CD4-positive, alpha-beta T cell treated with Interleukin-6 for 4 hours (primary cell): ENCODE measurements around the gene CEMIP2.

Source experiments
- DNase-seq: peaks from one replicate; pipeline ENCODE4 v3.0.0-alpha.2; 2020; ENCODE audit warnings: mixed read lengths

The CEMIP2 gene

DNA sequence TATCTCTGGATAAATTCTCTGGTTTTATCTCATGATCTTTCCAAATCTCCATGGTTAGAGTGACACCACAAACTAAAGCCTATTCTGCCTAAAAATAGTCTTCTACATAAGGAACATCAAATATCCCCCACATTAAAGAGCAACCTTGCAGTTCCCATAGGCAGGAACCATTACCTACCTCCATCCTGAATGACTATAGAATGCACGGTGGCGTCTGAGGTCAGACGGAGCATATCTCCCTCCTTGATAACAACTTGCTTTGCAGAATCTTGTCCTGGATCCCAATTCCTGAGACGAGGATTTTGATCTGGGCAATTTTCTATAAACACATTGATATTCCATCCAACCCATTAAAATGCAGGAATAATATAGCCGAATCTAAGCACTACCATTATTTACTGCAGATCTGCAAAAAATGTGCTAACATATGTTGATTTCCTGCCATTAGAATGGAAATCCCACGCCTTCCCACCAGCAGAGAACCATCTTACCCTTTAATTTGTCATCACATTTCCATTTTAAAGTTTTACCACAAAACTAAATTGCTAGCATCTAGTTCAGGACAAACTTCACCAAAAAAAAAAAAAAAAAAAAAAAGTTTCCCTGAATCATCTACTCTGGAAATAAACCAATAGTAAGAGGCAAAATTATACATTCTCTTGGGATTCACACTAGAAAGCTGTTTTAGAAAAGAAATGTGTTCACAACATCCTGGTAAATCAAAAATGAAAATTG lies 22.1 kb downstream of the CEMIP2 start:
- no peak for DNase-seq

DNA sequence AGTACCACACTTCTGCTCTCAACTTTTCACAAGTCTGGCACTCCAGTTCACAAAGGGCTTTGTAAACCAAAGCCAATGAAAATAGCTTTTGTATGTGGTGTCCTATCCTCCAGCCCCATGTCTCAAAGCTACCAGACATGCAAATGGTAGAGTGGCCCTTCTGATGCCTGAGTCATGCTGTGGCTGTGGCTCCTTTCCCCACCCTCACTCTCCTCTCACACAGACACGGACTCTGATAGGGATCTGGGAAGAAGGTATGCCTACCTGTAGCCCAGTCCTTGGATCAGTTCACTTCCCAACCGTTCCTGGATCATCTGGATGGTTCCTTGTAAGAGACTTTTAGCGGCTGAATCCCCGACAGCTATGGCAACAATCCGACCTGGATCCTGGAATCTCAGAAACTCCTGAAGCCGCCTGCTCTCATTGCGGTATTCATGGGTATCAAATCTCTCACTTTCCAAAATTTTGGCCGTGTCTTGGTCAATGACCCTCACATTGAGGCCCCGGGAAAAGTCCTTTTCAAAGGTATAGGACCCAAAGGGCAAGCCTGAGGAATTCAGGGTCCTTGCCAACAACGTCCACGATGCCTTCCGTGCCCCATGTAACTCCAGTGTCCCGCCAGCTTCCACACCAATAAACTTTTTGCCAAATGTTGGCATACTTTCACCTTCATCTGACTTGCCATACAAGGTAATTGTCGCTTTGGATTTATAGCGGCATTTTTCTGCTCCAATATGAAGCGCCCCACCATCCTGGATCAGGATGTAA lies 23.4 kb downstream of the CEMIP2 start:
- DNase-seq: no peak

DNA sequence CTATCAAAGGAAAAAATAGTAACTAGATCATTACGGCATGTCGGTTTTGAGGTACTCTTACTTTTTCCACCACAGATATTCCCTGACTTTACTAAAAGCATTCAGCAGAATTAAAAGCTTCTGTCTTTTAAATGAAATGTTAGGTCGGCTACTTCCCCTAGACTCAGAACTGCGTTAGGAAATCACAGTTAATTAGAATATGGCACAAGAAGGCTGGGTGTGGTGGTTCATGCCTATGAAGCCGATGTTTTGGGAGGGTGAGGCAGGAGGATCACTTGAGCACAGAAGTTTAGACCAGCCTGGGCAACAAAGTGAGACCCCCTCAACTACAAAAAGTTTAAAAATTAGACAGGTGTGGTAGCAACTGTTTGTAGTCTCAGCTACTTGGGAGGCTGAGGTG lies 24.4 kb downstream of the CEMIP2 start:
- DNase-seq: no peak

DNA sequence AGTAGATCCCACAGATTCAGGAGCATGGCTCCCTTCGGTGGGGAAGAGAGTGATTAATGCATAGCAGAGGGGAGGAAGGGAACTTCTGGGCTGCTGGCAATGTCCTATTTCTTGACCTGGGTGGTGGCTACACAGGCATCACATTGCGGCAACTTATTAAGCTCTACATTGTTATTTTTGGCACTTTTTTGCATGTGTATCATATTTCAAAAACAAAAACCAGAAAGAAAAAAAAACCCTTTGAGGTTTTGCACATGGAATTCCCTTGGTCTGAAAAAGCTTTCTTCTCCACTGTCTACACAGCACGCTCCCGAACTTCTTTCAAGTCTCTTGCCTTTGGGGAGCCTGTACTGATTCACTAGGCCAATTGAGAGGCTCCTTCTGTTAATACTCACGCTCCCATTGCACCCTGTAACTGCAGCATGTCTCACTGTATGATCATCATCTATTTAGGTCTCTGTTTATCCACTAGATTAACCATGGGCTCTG lies 25.1 kb downstream of the CEMIP2 start:
- no peak for DNase-seq

DNA sequence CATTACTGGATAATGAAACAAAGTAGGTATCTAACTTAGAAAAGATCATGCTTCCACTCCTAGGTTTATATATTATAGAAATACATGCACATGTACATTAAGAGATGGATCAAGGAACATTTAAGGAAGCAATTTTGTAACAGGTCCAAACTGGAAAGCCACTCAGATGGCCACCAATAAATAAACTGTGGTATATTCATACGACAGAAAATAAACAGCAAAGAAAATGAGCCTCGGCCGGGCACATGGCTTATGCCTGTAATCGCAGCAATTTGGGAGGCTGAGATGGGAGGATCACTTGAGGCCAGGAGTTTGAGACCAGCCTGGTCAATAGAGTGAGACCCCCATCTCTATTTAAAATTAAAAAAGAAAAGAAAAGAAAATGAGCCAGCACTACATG lies 25.6 kb downstream of the CEMIP2 start:
- no peak for DNase-seq

DNA sequence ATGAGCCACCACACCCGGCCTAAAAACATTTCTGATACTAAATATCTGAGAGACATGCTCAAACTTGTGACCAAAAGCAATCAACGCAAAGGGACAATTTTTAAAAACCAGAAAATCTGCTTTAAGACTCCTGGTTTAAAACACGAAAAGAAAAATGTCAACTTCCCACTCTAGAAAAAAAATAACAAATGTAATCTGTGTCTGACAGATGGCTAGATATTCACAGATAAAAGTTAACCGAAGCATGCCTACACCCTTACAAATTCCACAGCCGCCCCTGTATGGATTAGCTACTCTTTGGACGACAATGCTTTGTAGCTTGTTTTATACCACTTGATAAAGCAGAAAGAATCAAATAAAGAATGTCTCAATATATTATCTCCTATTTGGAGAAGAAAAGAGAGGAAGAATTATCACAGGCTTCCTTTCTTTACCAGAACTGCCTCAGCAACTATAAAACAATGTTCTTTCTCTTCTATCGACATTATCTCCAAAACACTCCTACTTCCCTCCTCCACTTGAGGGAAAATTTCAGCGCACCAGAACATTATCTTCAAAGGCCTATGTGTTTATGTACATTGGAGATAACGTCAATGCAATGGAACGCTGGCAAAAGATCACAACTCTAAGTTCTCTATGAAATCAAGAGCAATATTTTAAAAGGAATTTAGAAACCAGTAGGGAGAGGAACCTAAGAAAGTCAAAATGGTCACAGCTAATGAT lies 26.2 kb downstream of the CEMIP2 start:
- no peak for DNase-seq

DNA sequence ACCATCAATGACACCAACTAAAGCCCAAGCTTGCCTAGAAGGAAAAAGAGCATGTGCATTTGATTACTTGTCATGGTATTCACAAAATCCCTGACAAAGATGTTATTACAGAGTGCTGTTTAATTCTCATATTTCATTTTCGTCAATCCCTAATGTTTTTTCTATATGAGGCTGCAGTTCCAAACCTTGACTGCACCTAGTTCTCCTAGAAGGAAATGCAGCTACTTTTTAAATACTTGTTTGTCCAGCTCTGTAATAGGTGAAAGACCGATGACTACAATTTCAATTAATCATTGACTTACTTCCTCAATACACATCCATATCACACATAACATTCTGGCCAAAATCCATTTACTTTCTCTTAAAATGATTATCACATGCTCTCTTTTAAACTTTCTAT lies 28.1 kb downstream of the CEMIP2 start:
- no peak for DNase-seq

DNA sequence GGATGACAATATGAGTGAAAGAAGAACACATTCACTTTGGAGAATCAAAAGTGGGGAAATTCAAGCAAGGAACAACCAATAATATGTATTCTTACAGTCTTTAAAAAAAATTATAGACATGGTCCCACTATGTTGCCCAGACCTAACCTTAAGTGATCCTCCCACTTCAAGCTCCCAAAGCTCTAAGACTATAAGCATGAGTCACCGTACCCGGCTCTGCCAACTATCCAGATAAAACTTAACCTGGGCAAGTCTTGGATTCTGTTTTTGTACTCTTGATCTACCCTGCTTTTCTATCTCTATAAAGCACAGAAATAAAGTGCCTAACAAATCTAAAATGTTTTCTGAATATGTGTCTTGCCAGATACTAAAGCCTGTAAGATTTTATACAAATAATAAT lies 30.9 kb downstream of the CEMIP2 start:
- no peak for DNase-seq

DNA sequence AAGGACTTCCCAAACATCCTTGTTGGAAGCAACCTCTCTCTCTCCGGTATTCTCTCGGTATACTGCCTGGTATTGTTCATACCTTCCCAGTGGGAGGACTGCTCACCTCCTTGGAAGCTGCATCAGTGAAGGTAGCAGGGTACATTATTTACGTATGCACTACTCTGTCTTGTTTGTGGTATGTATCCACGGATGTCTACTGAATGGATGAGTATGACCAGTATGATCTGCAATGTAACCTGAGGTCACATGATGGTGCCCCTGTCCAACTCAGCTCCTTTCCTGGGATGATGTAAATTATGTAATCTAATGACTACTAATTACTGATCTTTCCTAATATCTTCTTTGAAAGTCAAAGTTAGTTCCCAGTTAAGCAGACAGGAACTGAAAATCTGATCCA lies 32.1 kb downstream of the CEMIP2 start:
- no peak for DNase-seq

DNA sequence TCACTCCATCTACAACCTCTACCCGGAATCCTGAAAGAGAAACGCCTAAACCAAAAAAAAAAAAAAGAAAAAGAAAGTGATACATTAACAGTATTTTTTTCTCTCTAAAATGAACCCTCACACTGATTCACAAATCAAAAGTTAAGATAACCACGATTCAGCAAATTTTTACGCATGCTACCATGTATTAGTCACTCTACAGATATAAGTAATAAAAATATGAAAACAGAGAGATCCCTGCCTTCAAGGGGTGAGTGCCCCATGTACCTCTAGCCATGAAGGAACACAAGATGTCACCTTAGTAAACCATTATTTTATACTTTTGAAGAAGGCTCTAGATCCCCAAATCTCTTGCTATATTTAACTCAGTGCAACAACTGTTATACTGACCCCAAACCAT lies 33.4 kb downstream of the CEMIP2 start:
- no peak for DNase-seq

DNA sequence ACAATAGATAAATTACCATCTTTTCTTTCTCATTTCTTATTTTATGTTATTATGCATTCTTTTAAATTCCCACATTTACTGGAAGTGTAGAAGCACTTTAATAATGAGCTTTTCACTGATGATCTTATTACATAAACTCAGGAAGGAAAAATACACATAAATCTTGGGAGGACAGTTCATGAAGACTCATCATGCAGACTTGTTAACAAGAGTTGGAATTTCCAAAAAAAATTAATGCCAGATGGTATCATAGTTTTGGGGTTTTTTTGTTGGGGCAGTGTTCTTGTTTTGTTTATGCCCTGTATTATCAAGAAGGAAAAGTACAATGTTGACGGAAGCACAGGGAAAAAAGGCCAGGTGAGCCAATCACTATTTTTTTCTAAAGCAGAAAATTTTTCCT lies 35.1 kb downstream of the CEMIP2 start:
- DNase-seq: no peak

DNA sequence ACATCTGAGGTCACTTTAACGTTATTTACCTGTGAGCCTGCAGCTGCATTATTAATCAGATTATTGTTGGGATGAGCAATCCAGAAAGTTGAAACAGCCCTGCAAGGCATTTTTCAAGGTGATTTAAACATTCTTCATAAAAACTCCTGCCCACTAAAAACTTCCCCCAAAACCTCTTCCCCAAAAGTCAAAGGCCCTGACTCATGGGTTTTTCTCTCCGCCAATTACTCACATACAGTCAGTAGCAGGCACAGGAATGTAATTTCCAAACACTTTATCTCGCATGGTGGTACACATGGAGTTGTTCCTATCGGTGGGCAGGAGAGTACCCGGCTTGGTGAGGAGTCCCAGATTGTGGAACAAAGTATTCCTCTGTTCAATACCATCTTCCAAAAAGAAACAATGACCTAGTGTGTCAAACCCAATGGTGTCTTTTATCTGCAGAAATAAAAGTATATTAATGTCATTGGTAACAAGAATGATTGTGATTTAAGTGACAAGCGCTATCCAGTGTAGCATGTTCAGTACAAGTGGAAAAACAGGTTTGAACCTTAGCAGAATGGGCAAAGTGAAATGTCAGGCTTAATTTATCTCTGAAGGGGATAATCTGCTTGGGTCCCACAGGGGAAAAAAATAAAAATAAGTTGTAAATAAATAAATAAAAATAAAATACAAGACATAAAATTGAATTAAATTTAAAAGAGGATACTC lies 38.3 kb downstream of the CEMIP2 start:
- DNase-seq: no peak

DNA sequence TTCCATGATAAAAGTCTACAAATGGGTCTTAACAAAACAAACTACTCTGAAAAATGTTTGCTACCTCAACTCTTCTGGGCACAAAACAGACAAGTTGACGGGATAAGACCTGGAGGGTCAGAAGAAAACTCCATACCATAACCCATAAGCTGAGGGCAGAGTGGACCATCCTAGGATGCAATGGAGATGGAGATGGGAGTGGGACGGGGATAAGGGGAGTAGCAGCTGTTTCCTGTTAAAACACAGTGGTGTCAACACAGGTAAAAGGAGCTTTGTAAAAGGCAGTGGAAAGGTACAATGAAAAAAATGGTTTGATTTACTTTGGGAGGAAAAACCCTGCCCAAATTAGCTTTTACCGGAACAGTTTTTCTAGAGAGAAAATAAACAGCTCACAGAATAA lies 41.6 kb downstream of the CEMIP2 start:
- no peak for DNase-seq

DNA sequence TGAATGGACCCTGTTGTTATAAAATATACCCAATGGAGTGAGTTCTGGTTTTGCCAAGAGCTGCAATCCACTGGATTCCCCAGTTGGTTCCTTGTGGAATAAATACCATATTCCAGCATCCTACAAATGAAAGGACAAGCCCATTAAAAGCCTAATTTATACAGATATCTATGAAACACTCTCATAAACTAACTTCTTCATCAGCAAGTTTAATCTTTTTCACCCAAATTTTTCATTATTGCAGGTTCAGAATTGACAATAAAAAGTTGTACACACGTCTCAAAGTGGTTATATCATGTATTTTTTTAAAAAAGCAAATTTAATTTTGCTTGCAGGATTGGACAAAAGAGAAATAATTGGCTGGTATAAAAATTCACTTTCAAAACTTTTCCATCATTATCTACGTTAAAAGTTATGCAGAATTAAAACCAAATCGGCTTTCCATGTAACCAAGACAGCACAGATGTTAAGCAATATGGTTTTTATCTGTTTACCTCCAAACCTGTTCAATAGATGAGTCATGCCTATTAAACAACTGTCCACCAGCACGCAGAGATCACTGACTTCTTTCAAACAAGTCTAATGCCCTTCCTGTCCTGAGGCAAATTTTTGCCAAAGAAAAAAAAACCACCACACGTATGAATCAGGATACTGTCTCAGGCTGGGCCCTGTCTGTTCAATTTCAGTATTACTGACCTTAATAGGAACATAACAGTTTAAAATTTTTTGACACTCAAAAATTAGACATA lies 42.5 kb downstream of the CEMIP2 start:
- no peak for DNase-seq

DNA sequence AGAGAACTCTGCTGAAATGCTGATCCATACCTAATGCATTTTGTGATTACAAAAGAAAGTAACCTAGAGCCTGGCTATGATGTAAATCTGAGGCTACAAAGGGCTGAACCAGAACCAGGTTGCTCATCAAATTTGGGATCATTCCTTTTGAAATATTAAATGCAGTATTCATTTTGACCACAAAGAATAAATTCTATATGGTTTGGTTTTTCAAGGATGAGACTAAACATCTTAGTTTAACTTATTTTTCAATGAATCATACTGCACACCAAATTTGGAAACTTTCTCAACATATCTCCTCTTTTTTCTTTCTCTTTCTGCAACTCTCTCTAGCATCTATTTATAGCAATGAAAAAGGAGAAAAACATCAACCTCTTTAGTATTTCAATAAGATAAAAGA lies 46.5 kb downstream of the CEMIP2 start:
- DNase-seq: no peak

DNA sequence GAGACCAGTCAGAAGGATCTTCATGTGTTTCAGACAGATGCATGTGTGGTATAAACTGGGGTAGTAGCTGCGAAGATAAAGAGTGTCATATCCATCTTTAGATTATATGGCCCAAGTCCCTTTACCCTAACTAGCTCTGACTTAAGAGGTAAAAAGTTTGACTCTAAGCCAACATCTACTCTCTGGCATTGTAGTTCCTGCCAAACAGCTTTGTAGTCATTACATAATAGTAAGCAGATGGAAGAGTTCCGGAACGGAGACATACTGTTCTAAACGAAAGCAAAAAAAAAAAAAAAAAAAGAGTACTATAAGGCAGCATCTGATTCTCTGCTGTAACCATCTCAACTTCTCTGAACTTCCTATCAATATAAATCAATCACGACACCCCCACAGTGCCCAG lies 48.8 kb downstream of the CEMIP2 start:
- no peak for DNase-seq

DNA sequence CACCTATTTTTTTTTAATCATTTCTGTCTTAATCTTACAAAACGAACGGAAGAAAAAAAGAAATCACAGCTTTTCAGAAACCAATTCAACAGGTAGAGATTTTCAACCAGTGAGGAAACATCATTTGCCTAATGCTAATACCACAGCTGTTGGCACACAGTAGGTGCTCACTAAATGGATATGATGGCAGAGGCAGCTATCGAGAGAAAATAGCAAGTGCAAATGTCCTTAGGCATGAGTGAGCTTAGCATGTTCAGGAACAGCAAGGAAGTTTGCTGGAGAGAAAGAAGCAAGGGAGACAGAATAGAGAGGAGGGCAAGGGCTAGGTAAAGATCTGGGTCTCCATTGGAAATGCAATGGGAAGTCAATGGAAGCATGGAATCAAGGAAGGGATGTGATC lies 49.2 kb downstream of the CEMIP2 start:
- no peak for DNase-seq

DNA sequence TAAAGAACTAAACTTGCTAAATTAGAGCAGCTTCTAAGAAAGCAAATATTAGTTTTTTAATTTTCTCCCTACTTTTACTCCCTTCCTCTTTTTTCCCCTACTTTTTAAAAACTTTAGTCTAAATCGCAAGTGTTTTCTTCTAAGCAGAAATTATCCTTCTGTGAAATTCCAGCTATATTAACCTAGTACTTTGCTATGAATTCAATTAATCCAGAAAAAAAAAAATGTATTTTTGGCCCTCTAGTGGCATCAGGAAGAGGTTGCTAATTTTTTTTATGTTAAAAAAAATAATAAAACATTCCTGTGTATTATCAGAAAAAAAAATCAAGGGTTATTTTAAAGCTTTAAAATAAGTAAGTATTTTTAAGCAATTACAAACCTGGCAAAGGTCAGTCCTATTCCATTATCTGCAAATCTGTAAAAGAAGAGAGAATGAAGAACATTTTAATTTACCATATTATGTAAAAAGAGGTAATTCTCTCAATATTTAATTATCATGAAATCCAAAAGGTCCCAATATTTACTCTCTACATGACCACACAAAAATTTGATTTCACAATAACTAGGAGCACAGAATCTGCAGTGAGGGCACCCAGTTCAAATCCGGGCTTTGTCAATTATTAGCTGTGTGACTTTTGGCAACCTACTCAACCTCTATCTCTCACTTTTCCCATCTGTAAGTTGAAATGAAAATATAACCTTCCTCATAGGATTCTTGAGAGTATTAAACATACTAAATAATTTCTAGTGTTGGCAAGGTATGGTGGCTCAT lies 52.0 kb downstream of the CEMIP2 start:
- DNase-seq: no peak

DNA sequence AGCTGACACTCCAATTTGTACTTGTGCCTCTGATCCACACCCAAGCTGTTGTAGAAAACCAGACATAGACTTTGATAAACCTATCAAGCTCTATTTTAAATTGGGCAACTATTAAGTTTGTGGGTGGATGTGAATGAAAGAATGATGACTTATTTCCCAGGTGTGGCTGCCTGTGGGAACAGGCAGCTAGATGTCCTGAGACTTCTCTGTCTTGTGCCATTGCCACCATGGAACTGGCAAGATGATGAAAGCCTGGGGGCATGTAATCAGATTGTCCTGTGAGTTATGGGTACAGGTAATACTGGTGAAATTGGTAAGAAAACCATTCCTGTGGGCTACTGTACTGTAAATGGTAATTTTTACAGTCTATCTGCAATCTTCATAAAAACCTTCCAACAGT lies 57.5 kb downstream of the CEMIP2 start:
- no peak for DNase-seq

DNA sequence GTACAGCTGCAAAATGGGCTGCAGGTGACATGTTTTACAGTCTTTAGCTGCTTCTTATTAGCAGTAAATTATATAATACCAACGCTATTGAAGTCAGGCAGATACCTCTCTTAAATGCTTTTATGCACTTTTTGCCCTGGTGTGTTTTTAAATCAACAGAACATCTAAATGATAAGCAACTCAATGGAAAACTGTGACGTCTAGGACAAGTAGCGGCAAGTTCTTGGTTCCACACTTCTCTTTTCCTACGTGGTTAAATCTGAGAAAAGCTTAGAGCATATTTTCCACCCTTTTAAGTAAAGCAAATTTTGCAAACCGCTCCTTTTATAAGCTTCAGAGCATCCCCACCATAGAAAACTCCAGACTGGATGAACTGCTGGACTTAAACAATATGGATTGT lies 58.1 kb downstream of the CEMIP2 start:
- DNase-seq: no peak

DNA sequence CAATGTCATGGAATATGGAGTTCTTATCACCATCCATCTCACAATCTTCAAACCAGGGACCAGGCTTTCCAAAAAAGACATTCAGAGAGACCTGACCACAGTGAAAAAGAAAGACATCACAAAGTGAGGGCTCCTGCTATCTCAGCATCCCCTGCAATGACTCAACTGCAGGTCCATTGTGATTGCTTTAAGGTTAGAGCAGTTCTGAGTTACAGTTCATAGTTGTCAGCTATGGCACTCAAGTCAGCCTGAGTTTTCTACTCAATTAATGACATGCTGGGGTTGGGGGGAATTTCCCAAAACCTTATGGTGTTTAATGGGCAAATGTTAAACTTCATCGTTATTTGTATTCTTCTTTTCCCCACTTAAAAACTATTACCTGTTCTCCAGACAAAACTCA lies 58.9 kb downstream of the CEMIP2 start:
- DNase-seq: no peak

DNA sequence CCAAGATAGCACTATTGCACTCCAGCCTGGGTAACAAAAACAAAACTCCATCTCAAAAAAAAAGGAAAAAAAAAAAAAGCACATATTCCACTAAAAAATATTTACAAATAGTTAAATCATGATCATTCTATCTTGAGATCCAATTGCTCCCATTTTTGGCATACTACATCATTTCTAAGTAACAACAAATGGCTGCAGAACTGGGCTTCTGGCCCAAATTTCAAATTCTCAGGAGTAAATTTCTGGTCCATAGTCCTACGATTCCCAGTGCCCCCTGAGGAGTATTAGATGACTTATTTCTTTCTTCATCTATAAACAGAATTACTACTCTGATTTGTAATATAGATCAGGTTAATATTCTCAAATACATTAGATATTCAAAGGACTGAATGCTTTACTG lies 62.1 kb downstream of the CEMIP2 start:
- no peak for DNase-seq
